VCaP (cell line): ENCODE measurements around the gene CACNA2D2.

Experiments
- H3K27ac ChIP-seq: fragments of 450-650 bp; 2 replicates; pipeline ENCODE4 v1.5.1; 2017
- TF ChIP-seq, protein P1 (sequence below): fragments of 450-650 bp; conservative IDR thresholded peaks from 2 replicates; pipeline ENCODE4 v1.5.1; 2017; ENCODE audit warnings: mild to moderate bottlenecking, moderate library complexity

CACNA2D2 gene

DNA sequence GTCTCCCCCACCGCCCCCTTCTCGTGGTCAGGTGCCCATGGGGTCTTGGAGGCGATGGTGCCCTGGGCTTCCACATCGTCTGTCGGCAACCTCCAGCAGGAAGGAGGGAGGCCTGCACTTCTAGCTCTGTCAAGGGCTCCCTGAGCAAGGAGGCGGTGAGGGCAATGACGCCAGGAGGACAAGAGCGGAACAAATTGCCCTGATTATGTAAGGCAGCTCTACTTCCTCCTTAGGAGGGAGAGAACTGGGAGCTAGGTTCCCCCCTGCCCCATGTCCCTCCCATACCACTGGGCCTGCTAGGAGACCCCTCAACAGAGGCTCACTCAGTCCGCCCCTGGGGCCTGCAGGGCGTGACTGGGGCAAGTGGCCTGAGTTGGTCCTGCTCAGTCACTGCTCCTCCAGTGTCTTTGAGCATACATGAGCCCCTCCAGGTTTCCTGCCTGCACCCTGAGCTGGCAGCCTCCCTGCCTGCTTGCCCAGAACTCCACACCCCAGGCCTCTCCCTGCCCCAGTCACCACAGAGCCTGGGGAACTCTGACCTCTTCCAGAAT, 56.1 kb downstream of the CACNA2D2 start:
- H3K27ac ChIP-seq: peak overlapping the region; percentile 97; the same call in 1 of the 2 replicates
- TF ChIP-seq, protein P1, sequence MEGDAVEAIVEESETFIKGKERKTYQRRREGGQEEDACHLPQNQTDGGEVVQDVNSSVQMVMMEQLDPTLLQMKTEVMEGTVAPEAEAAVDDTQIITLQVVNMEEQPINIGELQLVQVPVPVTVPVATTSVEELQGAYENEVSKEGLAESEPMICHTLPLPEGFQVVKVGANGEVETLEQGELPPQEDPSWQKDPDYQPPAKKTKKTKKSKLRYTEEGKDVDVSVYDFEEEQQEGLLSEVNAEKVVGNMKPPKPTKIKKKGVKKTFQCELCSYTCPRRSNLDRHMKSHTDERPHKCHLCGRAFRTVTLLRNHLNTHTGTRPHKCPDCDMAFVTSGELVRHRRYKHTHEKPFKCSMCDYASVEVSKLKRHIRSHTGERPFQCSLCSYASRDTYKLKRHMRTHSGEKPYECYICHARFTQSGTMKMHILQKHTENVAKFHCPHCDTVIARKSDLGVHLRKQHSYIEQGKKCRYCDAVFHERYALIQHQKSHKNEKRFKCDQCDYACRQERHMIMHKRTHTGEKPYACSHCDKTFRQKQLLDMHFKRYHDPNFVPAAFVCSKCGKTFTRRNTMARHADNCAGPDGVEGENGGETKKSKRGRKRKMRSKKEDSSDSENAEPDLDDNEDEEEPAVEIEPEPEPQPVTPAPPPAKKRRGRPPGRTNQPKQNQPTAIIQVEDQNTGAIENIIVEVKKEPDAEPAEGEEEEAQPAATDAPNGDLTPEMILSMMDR: no peak

DNA sequence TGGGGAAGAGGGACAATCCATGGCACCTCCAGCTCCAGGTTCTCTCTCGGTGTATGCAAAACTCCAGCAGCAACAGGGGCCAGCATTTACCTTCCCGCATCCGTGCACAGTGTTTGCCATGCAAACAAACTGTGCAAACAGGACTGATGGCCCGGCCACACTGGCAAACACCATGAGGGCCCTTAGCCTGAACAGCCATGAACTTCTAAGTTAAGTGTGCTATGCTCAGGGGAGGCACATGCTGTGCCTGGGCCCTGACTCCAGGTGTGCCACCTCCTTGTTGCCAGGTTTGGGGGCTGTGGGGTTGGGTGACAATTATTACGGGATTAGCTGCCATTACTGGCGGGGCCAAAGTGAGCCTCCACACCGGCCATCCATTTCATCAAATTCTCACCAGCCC, 57.5 kb downstream of the CACNA2D2 start:
- peak overlapping the region; percentile 97 for H3K27ac ChIP-seq
- TF ChIP-seq, protein P1: no peak

DNA sequence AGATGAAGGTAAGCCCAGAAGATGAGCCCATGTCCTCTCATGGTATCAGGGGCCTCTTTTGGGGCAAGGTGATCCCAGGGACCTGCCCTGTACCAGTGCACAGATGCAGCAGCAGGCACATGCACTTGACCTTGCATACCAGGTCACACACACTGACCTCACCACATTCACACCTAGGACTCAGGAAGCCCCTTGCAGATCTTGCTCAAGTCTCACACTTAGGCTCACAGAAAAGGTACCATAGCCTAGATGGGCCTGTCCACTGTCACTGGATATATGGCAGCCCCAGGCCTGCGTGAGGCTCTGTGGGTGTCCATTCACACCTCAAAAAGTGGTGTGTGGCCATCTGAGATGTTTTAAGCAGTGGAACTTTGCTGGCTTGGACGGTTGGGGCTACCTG, 58.7 kb downstream of the CACNA2D2 start:
- TF ChIP-seq, protein P1: no peak
- peak overlapping the region; percentile 97 for H3K27ac ChIP-seq

DNA sequence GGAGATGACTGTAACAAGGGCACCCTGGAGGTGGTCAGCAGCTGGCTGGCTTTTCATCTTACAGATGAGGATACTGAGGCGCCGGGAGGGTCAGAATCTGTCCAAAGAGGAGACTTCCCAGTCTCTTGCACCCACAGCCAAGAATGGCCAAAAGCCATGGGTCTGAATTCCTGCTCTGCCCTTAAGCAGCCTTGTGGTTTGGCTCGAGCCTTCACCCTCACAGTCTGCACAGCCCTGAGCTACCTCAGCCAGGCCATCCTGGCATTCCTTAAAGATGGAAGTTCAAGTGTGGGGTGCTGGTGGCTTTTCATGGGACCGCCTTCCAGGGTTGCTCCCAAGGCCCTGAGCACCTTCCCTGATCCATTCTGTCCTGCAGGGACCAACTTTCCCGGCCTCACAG, 59.2 kb downstream of the CACNA2D2 start:
- TF ChIP-seq, protein P1: no peak
- H3K27ac ChIP-seq: peak overlapping the region; percentile 97

DNA sequence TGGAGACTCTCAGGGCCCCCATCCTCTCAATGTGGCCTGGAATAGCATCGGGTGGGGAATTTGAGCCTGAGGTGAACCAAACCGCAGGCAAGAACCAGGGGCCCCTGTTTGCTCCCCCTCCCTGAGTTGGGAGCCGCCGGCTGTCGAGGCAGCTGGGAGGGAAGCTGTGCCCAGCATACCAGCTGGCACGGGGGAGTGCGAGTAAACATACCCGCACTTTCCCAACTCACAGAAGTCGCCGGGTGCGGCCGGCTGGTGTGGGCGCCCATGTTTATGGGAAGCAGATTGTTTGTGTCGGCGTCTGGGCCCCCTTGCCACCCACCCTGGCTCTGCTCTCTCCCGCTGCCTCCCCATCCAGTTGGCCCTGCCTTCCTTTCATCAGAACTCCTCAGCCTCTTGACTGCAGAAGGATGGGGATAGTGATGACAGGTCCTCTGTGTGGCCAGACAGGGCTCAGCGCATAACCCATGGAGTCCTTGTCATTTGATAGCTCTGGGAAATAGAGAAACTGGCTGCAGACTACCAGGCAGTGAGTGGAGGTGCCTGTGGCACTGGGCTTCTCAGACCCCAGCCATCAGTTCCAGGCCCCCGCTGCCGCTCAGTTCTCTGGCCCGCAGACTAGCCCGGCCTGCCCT, 60.4 kb downstream of the CACNA2D2 start:
- TF ChIP-seq, protein P1: no peak
- H3K27ac ChIP-seq: peak overlapping the region; percentile 97; the same call in 1 of the 2 replicates

DNA sequence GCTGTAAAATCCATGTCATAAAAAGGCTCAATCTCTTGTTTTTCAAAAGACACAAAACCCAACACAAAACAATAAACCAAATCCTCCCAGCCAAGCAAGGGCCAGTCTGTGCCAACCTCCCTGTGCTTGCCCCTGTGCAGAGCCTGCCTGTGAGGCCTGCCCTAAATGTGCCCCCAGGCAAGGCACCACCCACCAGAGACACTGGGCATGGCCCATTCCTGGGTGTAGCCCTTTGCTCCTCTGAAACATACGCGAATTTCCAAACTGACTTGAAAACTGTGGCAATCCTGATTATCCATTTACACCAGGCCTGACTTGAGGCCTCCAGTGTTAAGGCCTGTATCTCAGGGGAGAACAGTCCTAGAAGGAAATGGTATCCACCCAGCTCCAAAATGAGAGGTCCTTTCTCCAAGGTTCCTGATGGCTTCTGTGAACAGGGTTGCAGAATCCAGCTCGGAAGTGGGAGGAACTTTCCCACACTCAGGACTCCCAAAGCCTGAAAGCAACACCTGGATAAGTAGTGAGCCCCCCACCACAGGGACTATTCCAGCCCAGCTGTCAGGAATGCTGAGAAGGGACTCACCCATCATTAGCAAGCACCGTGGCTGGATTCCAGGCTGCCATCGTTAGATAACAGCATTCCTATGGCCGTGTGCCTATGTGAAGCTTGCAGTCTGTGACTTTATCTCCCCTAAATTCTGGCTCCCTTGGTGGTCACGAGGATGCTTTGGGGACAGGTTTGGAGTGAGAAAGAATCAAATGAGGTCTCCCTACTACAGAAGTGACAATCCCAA, 61.8 kb downstream of the CACNA2D2 start:
- no peak overlapping the region for H3K27ac ChIP-seq

More for the DNA sequence above, 61.8 kb downstream of the CACNA2D2 start:
- TF ChIP-seq, protein P1: no peak
